ENCODE measurements around the gene LRRC43.

The LRRC43 gene

GRCh38 chr12:122225683-122226365, 42.9 kb downstream of the LRRC43 start, which contains the start of gene DIABLO:
Gene DIABLO (minus strand): TSS chr12:122226052. CDS start chr12:122226014, 38 bp downstream.
- no peak for TF ChIP-seq CTCF (IDR thresholded peaks at IDR 0.05; ENCODE audit: poor library complexity, severe bottlenecking)
- DNase-seq (ENCODE audit: low spot score) (peak; percentile 100), ATAC-seq (ENCODE audit: low read depth) (peak; percentile 92)
- Histone ChIP-seq H3K4me1 (ENCODE audit: insufficient read depth, poor library complexity, severe bottlenecking) (peaks cover 5% of the 10 kb centered on the region), H3K9me3 (ENCODE audit: severe bottlenecking) (no peaks in the 10 kb centered on the region), H3K27ac (ENCODE audit: poor library complexity, severe bottlenecking) (peak within 1 kb of the TSS; percentile 65), H3K27me3 (ENCODE audit: insufficient read depth, poor library complexity, severe bottlenecking) (no peaks in the 10 kb centered on the region), H3K4me3 (ENCODE audit: severe bottlenecking) (peak within 1 kb of the TSS; percentile 76), H3K36me3 (ENCODE audit: low read depth) (peaks cover 29% of the 10 kb centered on the region)

- Histone ChIP-seq H3K36me3 (ENCODE audit: low read depth) (peaks cover 22% of the 10 kb centered on the region), H3K27me3 (ENCODE audit: insufficient read depth, poor library complexity, severe bottlenecking) (no peaks in the 10 kb centered on the region), H3K9me3 (ENCODE audit: severe bottlenecking) (no peaks in the 10 kb centered on the region), H3K27ac (ENCODE audit: poor library complexity, severe bottlenecking) (no peak overlapping the region), H3K4me1 (ENCODE audit: insufficient read depth, poor library complexity, severe bottlenecking) (peaks cover 5% of the 10 kb centered on the region), H3K4me3 (ENCODE audit: severe bottlenecking) (peak overlapping the region; percentile 24)
- DNase-seq (ENCODE audit: low spot score) (no peak), ATAC-seq (ENCODE audit: low read depth) (peak; percentile 63)
- no peak for TF ChIP-seq CTCF (IDR thresholded peaks at IDR 0.05; ENCODE audit: poor library complexity, severe bottlenecking)
Observed at GRCh38 chr12:122226366-122227125, 43.6 kb downstream of the LRRC43 start.

- Histone ChIP-seq H3K4me1 (ENCODE audit: insufficient read depth, poor library complexity, severe bottlenecking) (peaks cover 5% of the 10 kb centered on the region), H3K27ac (ENCODE audit: poor library complexity, severe bottlenecking) (no peak overlapping the region), H3K27me3 (ENCODE audit: insufficient read depth, poor library complexity, severe bottlenecking) (no peaks in the 10 kb centered on the region), H3K4me3 (ENCODE audit: severe bottlenecking) (no peak overlapping the region), H3K36me3 (ENCODE audit: low read depth) (peaks cover 17% of the 10 kb centered on the region), H3K9me3 (ENCODE audit: severe bottlenecking) (no peaks in the 10 kb centered on the region)
- no peak for ATAC-seq (ENCODE audit: low read depth)
- no peak for DNase-seq (ENCODE audit: low spot score)
- TF ChIP-seq CTCF (IDR thresholded peaks at IDR 0.05; ENCODE audit: poor library complexity, severe bottlenecking), result no peak
Observed at GRCh38 chr12:122227341-122227740, 44.4 kb downstream of the LRRC43 start.

GRCh38 chr12:122228092-122228491, 45.2 kb downstream of the LRRC43 start:
- H3K27ac ChIP-seq (ENCODE audit: poor library complexity, severe bottlenecking), result no peak overlapping the region

More at GRCh38 chr12:122228092-122228491, 45.2 kb downstream of the LRRC43 start:
- no peaks in the 10 kb centered on the region for H3K27me3 ChIP-seq (ENCODE audit: insufficient read depth, poor library complexity, severe bottlenecking)
- ATAC-seq (ENCODE audit: low read depth) (no peak), DNase-seq (ENCODE audit: low spot score) (no peak)
- H3K36me3 ChIP-seq (ENCODE audit: low read depth), result peaks cover 22% of the 10 kb centered on the region
- peaks cover 5% of the 10 kb centered on the region for H3K4me1 ChIP-seq (ENCODE audit: insufficient read depth, poor library complexity, severe bottlenecking)
- TF ChIP-seq CTCF (IDR thresholded peaks at IDR 0.05; ENCODE audit: poor library complexity, severe bottlenecking), result no peak
- H3K9me3 ChIP-seq (ENCODE audit: severe bottlenecking), result no peaks in the 10 kb centered on the region
- no peak overlapping the region for H3K4me3 ChIP-seq (ENCODE audit: severe bottlenecking)
